ENCODE results near the gene DHCR7. TPM values are rescaled to one million over a fixed set of nuclear protein-coding genes. Genes with fewer than 3 reads are reported as not detected.

The DHCR7 gene
- total RNA-seq, 4 donors from 2014 or later, result 2.5 to 7.3 (median 5.9) TPM

GRCh38 chr11:71453918-71454304 is 5.7 kb upstream of the DHCR7 start:
- ATAC-seq, result no peak
- Histone ChIP-seq H3K9me3 (no peaks in the 10 kb centered on the region), H3K27ac (no peak overlapping the region), H3K36me3 (peaks cover 0 to 44% of the 10 kb centered on the region in 2 donors), H3K4me3 (peak overlapping the region; percentile 82 to 96 (median 88)), H3K4me1 (peaks cover 22 to 29% of the 10 kb centered on the region in 2 donors), H3K27me3 (no peaks in the 10 kb centered on the region)
- in situ Hi-C loops (cut with MboI; ENCODE audit: low sequenced_read_pairs in 4 of 4), result no loop called here
- intact Hi-C loops (cut with DNase I; ENCODE audit: low total_unique reads), result loop anchor here (5.0 kb wide), 1 partner anchor 43 kb away; no protein-coding TSS in a partner anchor
- no peak for DNase-seq
- TF ChIP-seq POLR2A (IDR thresholded peaks at IDR 0.05), result no peak
- no peak for TF ChIP-seq CTCF (IDR thresholded peaks at IDR 0.05 in 4 of 5, conservative IDR thresholded peaks at IDR 0.05 in 1 of 5)

GRCh38 chr11:71453037-71453917 is 5.1 kb upstream of the DHCR7 start, which contains the start of gene NADSYN1:
Gene NADSYN1, plus strand, starts transcription at chr11:71453203. Its CDS starts 94 bp downstream, at chr11:71453297.
- DNase-seq (peak; percentile 95 to 96), ATAC-seq (peak; percentile 81 to 82)
- Histone ChIP-seq H3K4me1 (peaks cover 23 to 31% of the 10 kb centered on the region in 2 donors), H3K27ac (peak within 1 kb of the TSS; percentile 78 to 87 (median 82)), H3K36me3 (peaks cover 0 to 38% of the 10 kb centered on the region in 2 donors), H3K9me3 (no peaks in the 10 kb centered on the region), H3K4me3 (peak within 1 kb of the TSS; percentile 82 to 96 (median 88)), H3K27me3 (no peaks in the 10 kb centered on the region)
- no peak for TF ChIP-seq CTCF (IDR thresholded peaks at IDR 0.05 in 4 of 5, conservative IDR thresholded peaks at IDR 0.05 in 1 of 5)
- peak; percentile 49 to 72 for TF ChIP-seq POLR2A (IDR thresholded peaks at IDR 0.05)
- in situ Hi-C loops (cut with MboI; ENCODE audit: low sequenced_read_pairs in 4 of 4), result no loop called here
- intact Hi-C loops (cut with DNase I; ENCODE audit: low total_unique reads), result loop anchor here (5.0 kb wide), 1 partner anchor 44 kb away; no protein-coding TSS in a partner anchor

GRCh38 chr11:71452199-71453036 is 4.2 kb upstream of the DHCR7 start:
- peak overlapping the region; percentile 82 to 96 (median 88) for H3K4me3 ChIP-seq
- in situ Hi-C loops (cut with MboI; ENCODE audit: low sequenced_read_pairs in 4 of 4), result no loop called here
- no peaks in the 10 kb centered on the region for H3K27me3 ChIP-seq
- TF ChIP-seq POLR2A (IDR thresholded peaks at IDR 0.05) (no peak), CTCF (IDR thresholded peaks at IDR 0.05 in 4 of 5, conservative IDR thresholded peaks at IDR 0.05 in 1 of 5) (no peak)
- peak overlapping the region; percentile 78 to 87 (median 82) for H3K27ac ChIP-seq
- peaks cover 0 to 29% of the 10 kb centered on the region in 2 donors for H3K36me3 ChIP-seq
- H3K9me3 ChIP-seq, result no peaks in the 10 kb centered on the region
- ATAC-seq (peak; percentile 17 to 47), DNase-seq (peak; percentile 23 to 37)
- H3K4me1 ChIP-seq, result peaks cover 26 to 31% of the 10 kb centered on the region in 2 donors
- intact Hi-C loops (cut with DNase I; ENCODE audit: low total_unique reads), result loop anchor here (5.0 kb wide), 1 partner anchor 45 kb away; no protein-coding TSS in a partner anchor

GRCh38 chr11:71451596-71452198 is 3.5 kb upstream of the DHCR7 start:
- DNase-seq, result peak in 1 of 2 donors; percentile 32
- H3K4me3 ChIP-seq, result peak overlapping the region; percentile 82 to 96 (median 88)
- no peaks in the 10 kb centered on the region for H3K27me3 ChIP-seq
- intact Hi-C loops (cut with DNase I; ENCODE audit: low total_unique reads) (loop anchor here (5.0 kb wide), 1 partner anchor 46 kb away; no protein-coding TSS in a partner anchor), in situ Hi-C loops (cut with MboI; ENCODE audit: low sequenced_read_pairs in 4 of 4) (no loop called here)
- peaks cover 0 to 22% of the 10 kb centered on the region in 2 donors for H3K36me3 ChIP-seq
- H3K9me3 ChIP-seq, result no peaks in the 10 kb centered on the region
- peaks cover 26 to 31% of the 10 kb centered on the region in 2 donors for H3K4me1 ChIP-seq
- TF ChIP-seq CTCF (IDR thresholded peaks at IDR 0.05 in 4 of 5, conservative IDR thresholded peaks at IDR 0.05 in 1 of 5) (no peak), POLR2A (IDR thresholded peaks at IDR 0.05) (no peak)
- H3K27ac ChIP-seq, result peak overlapping the region; percentile 78 to 87 (median 82)
- ATAC-seq, result no peak
